DOHH2 (cell line): ENCODE measurements around the gene MT4.

Experiments used
- H3F3A ChIP-seq: fragments of 200-600 bp; sonication (generic), shearing (Covaris generic); 2 replicates; pipeline ENCODE4 v1.6.0; 2016; ENCODE audit warnings: antibody characterized with exemption, mild to moderate bottlenecking; ENCODE audit not compliant: control insufficient read depth, insufficient read depth
- H3K27ac ChIP-seq: fragments of 200-600 bp; sonication (generic); 2 replicates; pipeline ENCODE4 v1.5.1; 2014; ENCODE audit warnings: low read depth, mild to moderate bottlenecking, low read length, moderate library complexity
- H3K27me3 ChIP-seq: fragments of 200-600 bp; sonication (generic); 2 replicates; pipeline ENCODE4 v1.6.1; 2014; ENCODE audit warnings: mild to moderate bottlenecking, low read length, mixed read lengths; ENCODE audit not compliant: control insufficient read depth
- H3K36me3 ChIP-seq: fragments of 200-600 bp; sonication (generic); 2 replicates; pipeline ENCODE4 v1.6.1; 2014; ENCODE audit warnings: mild to moderate bottlenecking, low read length, moderate library complexity, mixed read lengths; ENCODE audit not compliant: control insufficient read depth
- H3K4me1 ChIP-seq: fragments of 200-600 bp; sonication (generic); 2 replicates; pipeline ENCODE4 v1.6.1; 2014; ENCODE audit warnings: mild to moderate bottlenecking, low read length, mixed read lengths; ENCODE audit not compliant: control insufficient read depth
- H3K4me2 ChIP-seq: fragments of 200-600 bp; sonication (generic); 2 replicates; pipeline ENCODE4 v1.6.0; 2014; ENCODE audit warnings: mild to moderate bottlenecking, low read length, moderate library complexity
- H3K4me3 ChIP-seq: fragments of 200-600 bp; sonication (generic); 2 replicates; pipeline ENCODE4 v1.5.1; 2014; ENCODE audit warnings: mild to moderate bottlenecking, low read length, mixed read lengths
- H3K79me2 ChIP-seq: fragments of 200-600 bp; sonication (generic); 2 replicates; pipeline ENCODE4 v1.6.1; 2014; ENCODE audit warnings: mild to moderate bottlenecking, low read length, mixed read lengths; ENCODE audit not compliant: control insufficient read depth
- H3K9me2 ChIP-seq: fragments of 200-600 bp; sonication (generic); replicated peaks from 2 replicates; pipeline ENCODE4 v1.6.1; 2014; ENCODE audit warnings: mild to moderate bottlenecking, low read length, mixed read lengths; ENCODE audit not compliant: control insufficient read depth
- H3K9me3 ChIP-seq: fragments of 200-600 bp; sonication (generic); 2 replicates; pipeline ENCODE4 v1.6.1; 2014; ENCODE audit warnings: antibody characterized with exemption, low read length, mixed read lengths; ENCODE audit not compliant: control insufficient read depth, insufficient read depth
- H4K20me1 ChIP-seq: fragments of 200-600 bp; sonication (generic); 2 replicates; pipeline ENCODE4 v1.6.0; 2014; ENCODE audit warnings: low read depth, mild to moderate bottlenecking, antibody characterized with exemption, low read length, moderate library complexity; ENCODE audit not compliant: control insufficient read depth, insufficient read depth
- EZH2phosphoT487 ChIP-seq: fragments of 200-600 bp; sonication (generic); IDR thresholded peaks from 2 replicates; pipeline ENCODE4 v1.6.1; 2017; ENCODE audit warnings: borderline replicate concordance, mild to moderate bottlenecking, antibody characterized with exemption, low read length, moderate library complexity, mixed read lengths
- TF ChIP-seq, protein P1 (sequence below): fragments of 200-600 bp; sonication (generic); IDR thresholded peaks from one replicate; pipeline ENCODE4 v1.5.1; 2014; ENCODE audit warnings: antibody characterized with exemption, mild to moderate bottlenecking, low read depth, low read length; ENCODE audit not compliant: poor library complexity, severe bottlenecking

Gene MT4

DNA sequence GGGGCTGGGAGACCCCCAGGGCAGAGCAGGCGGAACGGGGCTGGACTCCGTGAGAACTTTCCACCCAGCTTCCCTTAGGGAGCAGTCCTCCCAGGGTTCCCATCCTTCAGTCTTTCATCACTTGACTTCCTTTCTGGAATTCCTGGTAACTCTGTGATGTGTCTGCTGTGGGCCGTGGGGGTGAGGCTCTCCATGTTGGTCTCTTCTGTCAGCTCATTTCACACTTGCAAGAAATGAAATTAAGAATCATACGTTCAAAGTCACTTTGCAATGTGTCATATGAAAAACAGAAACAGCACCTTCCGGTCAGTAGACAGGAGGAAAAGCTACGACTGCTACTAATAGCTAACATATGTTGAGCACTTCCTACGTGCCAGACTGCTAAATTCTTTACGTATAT is 39.6 kb upstream of the MT4 start:
- no peaks in the 10 kb centered on the region for H3K36me3 ChIP-seq
- H4K20me1 ChIP-seq = no peaks in the 10 kb centered on the region
- no peaks in the 10 kb centered on the region for H3K9me3 ChIP-seq
- H3K79me2 ChIP-seq = no peaks in the 10 kb centered on the region
- H3K27me3 ChIP-seq = peaks cover 10% of the 10 kb centered on the region; the same call in 1 of the 2 replicates
- no peaks in the 10 kb centered on the region for H3K9me2 ChIP-seq
- no peak for TF ChIP-seq EZH2phosphoT487
- TF ChIP-seq, protein P1, sequence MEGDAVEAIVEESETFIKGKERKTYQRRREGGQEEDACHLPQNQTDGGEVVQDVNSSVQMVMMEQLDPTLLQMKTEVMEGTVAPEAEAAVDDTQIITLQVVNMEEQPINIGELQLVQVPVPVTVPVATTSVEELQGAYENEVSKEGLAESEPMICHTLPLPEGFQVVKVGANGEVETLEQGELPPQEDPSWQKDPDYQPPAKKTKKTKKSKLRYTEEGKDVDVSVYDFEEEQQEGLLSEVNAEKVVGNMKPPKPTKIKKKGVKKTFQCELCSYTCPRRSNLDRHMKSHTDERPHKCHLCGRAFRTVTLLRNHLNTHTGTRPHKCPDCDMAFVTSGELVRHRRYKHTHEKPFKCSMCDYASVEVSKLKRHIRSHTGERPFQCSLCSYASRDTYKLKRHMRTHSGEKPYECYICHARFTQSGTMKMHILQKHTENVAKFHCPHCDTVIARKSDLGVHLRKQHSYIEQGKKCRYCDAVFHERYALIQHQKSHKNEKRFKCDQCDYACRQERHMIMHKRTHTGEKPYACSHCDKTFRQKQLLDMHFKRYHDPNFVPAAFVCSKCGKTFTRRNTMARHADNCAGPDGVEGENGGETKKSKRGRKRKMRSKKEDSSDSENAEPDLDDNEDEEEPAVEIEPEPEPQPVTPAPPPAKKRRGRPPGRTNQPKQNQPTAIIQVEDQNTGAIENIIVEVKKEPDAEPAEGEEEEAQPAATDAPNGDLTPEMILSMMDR = no peak
- no peak overlapping the region for H3K4me2 ChIP-seq
- H3K4me3 ChIP-seq = no peak overlapping the region
- peaks cover 5% of the 10 kb centered on the region for H3K4me1 ChIP-seq
- no peaks in the 10 kb centered on the region for H3F3A ChIP-seq
- H3K27ac ChIP-seq = no peak overlapping the region

DNA sequence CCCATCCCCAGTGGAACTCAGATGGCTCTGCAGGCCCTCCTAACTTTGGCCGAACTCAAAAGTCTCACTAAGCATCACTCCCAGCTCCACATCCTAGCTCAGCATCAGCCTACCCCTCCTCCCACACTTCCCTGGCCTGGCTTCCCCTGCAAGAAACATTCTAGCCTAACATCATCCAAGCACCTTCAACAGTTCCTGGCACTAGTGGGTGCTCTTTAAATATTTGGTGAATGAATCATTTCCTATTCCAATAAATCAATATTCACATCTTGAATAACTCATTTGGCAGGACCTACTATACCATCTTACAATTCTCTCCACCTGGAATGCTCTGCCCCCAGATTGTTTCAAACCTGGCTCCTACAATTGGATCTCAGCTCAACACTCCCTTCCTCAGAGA is 34.0 kb upstream of the MT4 start:
- H3K4me1 ChIP-seq = no peaks in the 10 kb centered on the region
- H3K27ac ChIP-seq = no peak overlapping the region
- H3K9me3 ChIP-seq = no peaks in the 10 kb centered on the region
- TF ChIP-seq EZH2phosphoT487 = no peak
- TF ChIP-seq, protein P1 = no peak
- no peaks in the 10 kb centered on the region for H3K9me2 ChIP-seq
- no peaks in the 10 kb centered on the region for H4K20me1 ChIP-seq
- H3K4me2 ChIP-seq = no peak overlapping the region
- no peaks in the 10 kb centered on the region for H3F3A ChIP-seq
- no peaks in the 10 kb centered on the region for H3K36me3 ChIP-seq
- H3K4me3 ChIP-seq = no peak overlapping the region
- H3K27me3 ChIP-seq = peaks cover 10% of the 10 kb centered on the region; the same call in 1 of the 2 replicates
- H3K79me2 ChIP-seq = no peaks in the 10 kb centered on the region

DNA sequence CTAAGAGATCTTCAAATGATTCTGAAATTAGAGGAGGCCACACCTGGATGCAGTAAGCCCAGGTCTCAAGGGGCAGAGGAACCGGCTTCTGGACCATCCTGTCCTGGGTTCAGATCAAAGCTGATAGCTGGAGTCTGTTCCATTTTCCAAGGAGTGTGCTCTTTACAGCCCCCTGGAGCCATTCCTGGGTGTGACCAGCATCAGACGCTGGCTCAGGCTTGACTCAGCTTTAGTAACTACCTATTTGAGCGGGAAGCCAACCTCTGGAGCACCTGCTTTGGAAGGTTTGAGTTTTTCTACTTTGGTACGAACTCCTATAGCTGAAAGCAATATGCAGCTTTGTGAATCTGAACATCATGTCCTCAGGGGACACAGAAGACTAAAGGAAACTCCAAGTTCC is 32.2 kb upstream of the MT4 start:
- no peaks in the 10 kb centered on the region for H3K79me2 ChIP-seq
- no peaks in the 10 kb centered on the region for H4K20me1 ChIP-seq
- H3K4me1 ChIP-seq = no peaks in the 10 kb centered on the region
- no peaks in the 10 kb centered on the region for H3K9me3 ChIP-seq
- no peak overlapping the region for H3K4me3 ChIP-seq
- no peaks in the 10 kb centered on the region for H3K9me2 ChIP-seq
- H3K27ac ChIP-seq = no peak overlapping the region
- no peaks in the 10 kb centered on the region for H3F3A ChIP-seq
- H3K36me3 ChIP-seq = no peaks in the 10 kb centered on the region
- H3K4me2 ChIP-seq = no peak overlapping the region
- TF ChIP-seq EZH2phosphoT487 = no peak
- TF ChIP-seq, protein P1 = no peak
- H3K27me3 ChIP-seq = peaks cover 10% of the 10 kb centered on the region
